SH-SY5Y (cell line): ENCODE results near the gene GABPB2.

Experiments
- GATA2 ChIP-seq: IDR thresholded peaks from 2 replicates; pipeline ENCODE4 v1.6.1; 2011; ENCODE audit warnings: mild to moderate bottlenecking, low read depth, low read length
- GATA3 ChIP-seq: IDR thresholded peaks from 2 replicates; pipeline ENCODE4 v1.6.1; 2011; ENCODE audit warnings: low read depth, mild to moderate bottlenecking, low read length, moderate library complexity

GRCh38 chr1:151131701-151132334, 61.3 kb downstream of the GABPB2 start:
- TF ChIP-seq GATA2, result no peak
- no peak for TF ChIP-seq GATA3
